ENCODE results near the gene ZBTB12. TPM values are rescaled to one million over a fixed set of nuclear protein-coding genes. Genes with fewer than 3 reads are reported as not detected.

Gene ZBTB12
- total and polyA plus RNA-seq, 2 of the 13 experiments (the other 11 are each of a cell fraction or from before 2014, with no cell fraction given), result 4.8 to 6.0 TPM

DNA sequence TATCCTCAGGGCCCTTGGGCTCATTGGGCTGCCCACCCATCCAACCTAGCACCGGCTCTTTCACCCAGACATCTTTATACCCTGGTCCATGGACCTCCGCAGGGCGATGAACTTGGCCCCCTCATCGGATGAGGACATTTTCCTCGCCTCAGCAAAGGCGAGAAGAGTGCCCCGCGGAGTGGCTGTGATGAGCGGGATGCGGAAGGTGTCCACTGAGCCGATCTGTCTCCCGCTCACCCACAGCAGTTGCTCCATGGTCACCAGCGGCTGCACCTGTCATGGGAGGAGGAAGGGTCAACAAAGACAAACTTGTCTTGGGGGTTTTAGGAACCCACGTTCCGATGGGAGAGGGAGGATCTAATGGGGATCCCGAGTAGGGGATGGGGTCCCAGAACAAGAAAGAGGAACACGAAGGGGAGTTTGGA, 40.0 kb downstream of the ZBTB12 start (continued):
- TF ChIP-seq, protein P1, sequence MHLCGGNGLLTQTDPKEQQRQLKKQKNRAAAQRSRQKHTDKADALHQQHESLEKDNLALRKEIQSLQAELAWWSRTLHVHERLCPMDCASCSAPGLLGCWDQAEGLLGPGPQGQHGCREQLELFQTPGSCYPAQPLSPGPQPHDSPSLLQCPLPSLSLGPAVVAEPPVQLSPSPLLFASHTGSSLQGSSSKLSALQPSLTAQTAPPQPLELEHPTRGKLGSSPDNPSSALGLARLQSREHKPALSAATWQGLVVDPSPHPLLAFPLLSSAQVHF (CRISPR knock-in tag; IDR thresholded peaks at IDR 0.05), result no peak
- 0 out of 2 replicates have a peak, but pooled peaks have one; percentile 33 for TF ChIP-seq ZMYM2 (CRISPR knock-in tag; IDR thresholded peaks at IDR 0.05)
- 0 out of 2 replicates have a peak, but pooled peaks have one; percentile 20 for TF ChIP-seq ZNF615 (CRISPR knock-in tag; IDR thresholded peaks at IDR 0.05; ENCODE audit: borderline replicate concordance)
- TF ChIP-seq ONECUT2 (CRISPR knock-in tag; IDR thresholded peaks at IDR 0.05), result no peak
- no peak for TF ChIP-seq FOXA3 (CRISPR knock-in tag; IDR thresholded peaks at IDR 0.05)
- TF ChIP-seq CREB1 (IDR thresholded peaks at IDR 0.05), result no peak
- TF ChIP-seq CREB1 (CRISPR knock-in tag; IDR thresholded peaks at IDR 0.05), result 0 out of 2 replicates have a peak, but pooled peaks have one; percentile 24
- 0 out of 2 replicates have a peak, but pooled peaks have one; percentile 7 for TF ChIP-seq ZC3H13 (CRISPR knock-in tag; IDR thresholded peaks at IDR 0.05)
- no peak for TF ChIP-seq SRF (IDR thresholded peaks at IDR 0.05; ENCODE audit: low read depth, low read length)
- TF ChIP-seq ZNF674 (CRISPR knock-in tag; IDR thresholded peaks at IDR 0.05; ENCODE audit: low read depth), result peak; percentile 79; the same call in 1 of the 2 replicates
- TF ChIP-seq ZBTB38 (CRISPR knock-in tag; IDR thresholded peaks at IDR 0.05), result peak; percentile 65
- peak; percentile 12; the same call in 1 of the 2 replicates for TF ChIP-seq SMAD1 (CRISPR knock-in tag; IDR thresholded peaks at IDR 0.05; ENCODE audit: borderline replicate concordance, low read depth)
- TF ChIP-seq ZNF678 (CRISPR knock-in tag; IDR thresholded peaks at IDR 0.05), result 0 out of 2 replicates have a peak, but pooled peaks have one; percentile 12
- TF ChIP-seq, protein P2, sequence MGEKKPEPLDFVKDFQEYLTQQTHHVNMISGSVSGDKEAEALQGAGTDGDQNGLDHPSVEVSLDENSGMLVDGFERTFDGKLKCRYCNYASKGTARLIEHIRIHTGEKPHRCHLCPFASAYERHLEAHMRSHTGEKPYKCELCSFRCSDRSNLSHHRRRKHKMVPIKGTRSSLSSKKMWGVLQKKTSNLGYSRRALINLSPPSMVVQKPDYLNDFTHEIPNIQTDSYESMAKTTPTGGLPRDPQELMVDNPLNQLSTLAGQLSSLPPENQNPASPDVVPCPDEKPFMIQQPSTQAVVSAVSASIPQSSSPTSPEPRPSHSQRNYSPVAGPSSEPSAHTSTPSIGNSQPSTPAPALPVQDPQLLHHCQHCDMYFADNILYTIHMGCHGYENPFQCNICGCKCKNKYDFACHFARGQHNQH (CRISPR knock-in tag; IDR thresholded peaks at IDR 0.05), result no peak
- TF ChIP-seq, protein P3, sequence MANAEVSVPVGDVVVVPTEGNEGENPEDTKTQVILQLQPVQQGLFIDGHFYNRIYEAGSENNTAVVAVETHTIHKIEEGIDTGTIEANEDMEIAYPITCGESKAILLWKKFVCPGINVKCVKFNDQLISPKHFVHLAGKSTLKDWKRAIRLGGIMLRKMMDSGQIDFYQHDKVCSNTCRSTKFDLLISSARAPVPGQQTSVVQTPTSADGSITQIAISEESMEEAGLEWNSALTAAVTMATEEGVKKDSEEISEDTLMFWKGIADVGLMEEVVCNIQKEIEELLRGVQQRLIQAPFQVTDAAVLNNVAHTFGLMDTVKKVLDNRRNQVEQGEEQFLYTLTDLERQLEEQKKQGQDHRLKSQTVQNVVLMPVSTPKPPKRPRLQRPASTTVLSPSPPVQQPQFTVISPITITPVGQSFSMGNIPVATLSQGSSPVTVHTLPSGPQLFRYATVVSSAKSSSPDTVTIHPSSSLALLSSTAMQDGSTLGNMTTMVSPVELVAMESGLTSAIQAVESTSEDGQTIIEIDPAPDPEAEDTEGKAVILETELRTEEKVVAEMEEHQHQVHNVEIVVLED (CRISPR knock-in tag; IDR thresholded peaks at IDR 0.05; ENCODE audit: borderline replicate concordance), result no peak
- TF ChIP-seq, protein P4, sequence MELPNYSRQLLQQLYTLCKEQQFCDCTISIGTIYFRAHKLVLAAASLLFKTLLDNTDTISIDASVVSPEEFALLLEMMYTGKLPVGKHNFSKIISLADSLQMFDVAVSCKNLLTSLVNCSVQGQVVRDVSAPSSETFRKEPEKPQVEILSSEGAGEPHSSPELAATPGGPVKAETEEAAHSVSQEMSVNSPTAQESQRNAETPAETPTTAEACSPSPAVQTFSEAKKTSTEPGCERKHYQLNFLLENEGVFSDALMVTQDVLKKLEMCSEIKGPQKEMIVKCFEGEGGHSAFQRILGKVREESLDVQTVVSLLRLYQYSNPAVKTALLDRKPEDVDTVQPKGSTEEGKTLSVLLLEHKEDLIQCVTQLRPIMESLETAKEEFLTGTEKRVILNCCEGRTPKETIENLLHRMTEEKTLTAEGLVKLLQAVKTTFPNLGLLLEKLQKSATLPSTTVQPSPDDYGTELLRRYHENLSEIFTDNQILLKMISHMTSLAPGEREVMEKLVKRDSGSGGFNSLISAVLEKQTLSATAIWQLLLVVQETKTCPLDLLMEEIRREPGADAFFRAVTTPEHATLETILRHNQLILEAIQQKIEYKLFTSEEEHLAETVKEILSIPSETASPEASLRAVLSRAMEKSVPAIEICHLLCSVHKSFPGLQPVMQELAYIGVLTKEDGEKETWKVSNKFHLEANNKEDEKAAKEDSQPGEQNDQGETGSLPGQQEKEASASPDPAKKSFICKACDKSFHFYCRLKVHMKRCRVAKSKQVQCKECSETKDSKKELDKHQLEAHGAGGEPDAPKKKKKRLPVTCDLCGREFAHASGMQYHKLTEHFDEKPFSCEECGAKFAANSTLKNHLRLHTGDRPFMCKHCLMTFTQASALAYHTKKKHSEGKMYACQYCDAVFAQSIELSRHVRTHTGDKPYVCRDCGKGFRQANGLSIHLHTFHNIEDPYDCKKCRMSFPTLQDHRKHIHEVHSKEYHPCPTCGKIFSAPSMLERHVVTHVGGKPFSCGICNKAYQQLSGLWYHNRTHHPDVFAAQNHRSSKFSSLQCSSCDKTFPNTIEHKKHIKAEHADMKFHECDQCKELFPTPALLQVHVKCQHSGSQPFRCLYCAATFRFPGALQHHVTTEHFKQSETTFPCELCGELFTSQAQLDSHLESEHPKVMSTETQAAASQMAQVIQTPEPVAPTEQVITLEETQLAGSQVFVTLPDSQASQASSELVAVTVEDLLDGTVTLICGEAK (IDR thresholded peaks at IDR 0.05), result no peak
- TF ChIP-seq, protein P4 (CRISPR knock-in tag; IDR thresholded peaks at IDR 0.05), result peak; percentile 4; the same call in 1 of the 2 replicates
- no peak for TF ChIP-seq MAF1 (CRISPR knock-in tag; IDR thresholded peaks at IDR 0.05; ENCODE audit: borderline replicate concordance)
- no peak for TF ChIP-seq RARA (CRISPR knock-in tag; IDR thresholded peaks at IDR 0.05)

Data from HepG2 (cell line).